Left ventricle myocardium inferior (tissue), 1 donor: ENCODE data around the gene ZNF100. TPM values are rescaled to one million over a fixed set of nuclear protein-coding genes. Genes with fewer than 3 reads are reported as not detected.
A peak's percentile ranks its signal among the peaks of the same experiment; 100 is the strongest.
"Not testable (repeated sequence)": the region's sequence is repeated elsewhere in the genome, so short reads cannot be mapped to it uniquely, and the experiment has no call there.

Experiments
- DNase-seq: peaks from one replicate; pipeline ENCODE4 v3.0.0-alpha.2; 2020
- H3K27ac ChIP-seq: fragments of 200-600 bp; replicated peaks from 2 replicates; pipeline ENCODE4 v1.8.0; 2021
- H3K27me3 ChIP-seq: fragments of 200-600 bp; 2 replicates; pipeline ENCODE4 v1.8.0; 2021; ENCODE audit warnings: low read depth
- H3K36me3 ChIP-seq: fragments of 200-600 bp; 2 replicates; pipeline ENCODE4 v1.8.0; 2021
- H3K4me1 ChIP-seq: fragments of 200-600 bp; 2 replicates; pipeline ENCODE4 v1.8.0; 2021
- H3K4me3 ChIP-seq: fragments of 200-600 bp; 2 replicates; pipeline ENCODE4 v1.8.0; 2021; ENCODE audit warnings: mild to moderate bottlenecking, moderate library complexity
- H3K9me3 ChIP-seq: fragments of 200-600 bp; replicated peaks from 2 replicates; pipeline ENCODE4 v1.8.0; 2021
- intact Hi-C: fragments of 100-400 bp; cut with micrococcal nuclease; formaldehyde crosslinking; loops from one replicate; pipeline ENCODE4 v1.11.0; 2022
- total RNA-seq: library from RNA; stranded (reverse); fragmentation: NEBNext Ultra II Directional; extraction: Animal tissue kit (Norgen Biotek cat#: 25700); gene quantifications from one replicate; pipeline ENCODE4 v1.2.1, GENCODE V29; 2021
- TF ChIP-seq, protein P1 (sequence below): fragments of 200-600 bp; IDR thresholded peaks from 2 replicates; pipeline ENCODE4 v1.8.0; 2021; ENCODE audit warnings: antibody characterized with exemption, mild to moderate bottlenecking, borderline replicate concordance
- donor health status: DM: no; HTN: yes; CAD: no; lungs with severe emphysema.

ZNF100 gene
- total RNA-seq, 1 donor from 2014 or later = 4.6 TPM

DNA sequence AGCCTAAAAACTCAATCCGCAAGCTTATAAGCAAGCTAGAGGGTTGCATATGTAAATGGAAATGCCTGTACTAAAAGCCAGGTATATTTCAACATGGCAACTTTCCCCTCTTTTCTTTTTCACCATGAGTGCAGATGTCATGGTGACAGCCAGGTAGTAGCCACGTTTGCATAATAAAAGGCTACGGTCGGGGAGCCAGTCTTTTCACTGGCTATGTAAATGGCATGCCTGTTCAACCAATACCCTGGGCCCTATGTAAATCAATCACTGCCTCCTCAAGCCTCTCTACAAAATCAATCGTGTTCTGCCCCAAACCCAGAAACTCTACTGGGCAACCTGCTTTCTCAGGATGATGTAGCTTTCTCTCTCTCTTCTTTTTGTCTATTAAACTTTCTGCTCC lies 87.4 kb downstream of the ZNF100 start:
- no peak for DNase-seq
- Histone ChIP-seq H3K9me3 (peaks cover 2% of the 10 kb centered on the region), H3K27me3 (peaks cover 29% of the 10 kb centered on the region), H3K36me3 (no peaks in the 10 kb centered on the region), H3K27ac (no peak overlapping the region), H3K4me3 (no peak overlapping the region), H3K4me1 (no peaks in the 10 kb centered on the region)
- TF ChIP-seq, protein P1, sequence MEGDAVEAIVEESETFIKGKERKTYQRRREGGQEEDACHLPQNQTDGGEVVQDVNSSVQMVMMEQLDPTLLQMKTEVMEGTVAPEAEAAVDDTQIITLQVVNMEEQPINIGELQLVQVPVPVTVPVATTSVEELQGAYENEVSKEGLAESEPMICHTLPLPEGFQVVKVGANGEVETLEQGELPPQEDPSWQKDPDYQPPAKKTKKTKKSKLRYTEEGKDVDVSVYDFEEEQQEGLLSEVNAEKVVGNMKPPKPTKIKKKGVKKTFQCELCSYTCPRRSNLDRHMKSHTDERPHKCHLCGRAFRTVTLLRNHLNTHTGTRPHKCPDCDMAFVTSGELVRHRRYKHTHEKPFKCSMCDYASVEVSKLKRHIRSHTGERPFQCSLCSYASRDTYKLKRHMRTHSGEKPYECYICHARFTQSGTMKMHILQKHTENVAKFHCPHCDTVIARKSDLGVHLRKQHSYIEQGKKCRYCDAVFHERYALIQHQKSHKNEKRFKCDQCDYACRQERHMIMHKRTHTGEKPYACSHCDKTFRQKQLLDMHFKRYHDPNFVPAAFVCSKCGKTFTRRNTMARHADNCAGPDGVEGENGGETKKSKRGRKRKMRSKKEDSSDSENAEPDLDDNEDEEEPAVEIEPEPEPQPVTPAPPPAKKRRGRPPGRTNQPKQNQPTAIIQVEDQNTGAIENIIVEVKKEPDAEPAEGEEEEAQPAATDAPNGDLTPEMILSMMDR = no peak
- intact Hi-C loops = no loop called here

DNA sequence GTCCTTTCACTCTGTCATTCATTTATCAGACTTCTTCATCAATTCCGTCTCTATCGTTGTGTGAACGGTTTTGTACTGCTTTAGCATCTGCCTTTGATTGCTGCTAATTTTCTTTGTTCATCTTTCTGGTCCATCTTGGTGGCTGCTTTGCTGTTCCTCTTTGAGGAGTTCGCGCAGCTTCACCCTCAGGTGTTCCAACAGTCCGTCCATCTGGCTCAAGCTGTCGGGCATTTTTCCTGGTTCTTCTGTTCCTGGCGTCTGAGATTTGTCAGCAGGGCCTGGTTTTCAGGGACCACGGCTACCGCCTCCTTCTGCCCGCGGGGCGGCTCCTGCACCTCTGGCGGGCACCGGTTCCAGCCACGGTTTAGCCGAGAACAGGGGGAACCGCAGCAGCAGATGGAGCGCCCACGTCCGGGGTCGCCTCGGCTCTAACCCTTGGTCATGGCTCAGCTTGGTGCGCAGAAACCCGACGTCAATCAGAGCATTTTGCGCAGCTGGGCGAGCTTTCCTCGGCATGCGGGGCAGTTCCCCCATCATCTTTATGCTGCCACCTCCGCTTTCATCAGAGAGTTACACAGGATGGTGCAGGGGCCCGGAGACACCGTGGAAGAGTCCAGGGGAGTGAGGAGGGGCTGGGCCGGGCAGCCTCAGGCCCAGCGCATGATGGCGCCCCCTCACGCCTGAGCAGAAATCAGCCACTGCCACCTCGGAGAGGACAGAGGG lies 89.5 kb downstream of the ZNF100 start:
- Histone ChIP-seq H3K4me3 (peak overlapping the region; percentile 56), H3K36me3 (no peaks in the 10 kb centered on the region), H3K27ac (peak overlapping the region; percentile 19), H3K9me3 (peaks cover 2% of the 10 kb centered on the region), H3K4me1 (no peaks in the 10 kb centered on the region), H3K27me3 (peaks cover 29% of the 10 kb centered on the region)
- TF ChIP-seq, protein P1 = peak; percentile 37
- intact Hi-C loops = no loop called here
- peak; percentile 25 for DNase-seq

DNA sequence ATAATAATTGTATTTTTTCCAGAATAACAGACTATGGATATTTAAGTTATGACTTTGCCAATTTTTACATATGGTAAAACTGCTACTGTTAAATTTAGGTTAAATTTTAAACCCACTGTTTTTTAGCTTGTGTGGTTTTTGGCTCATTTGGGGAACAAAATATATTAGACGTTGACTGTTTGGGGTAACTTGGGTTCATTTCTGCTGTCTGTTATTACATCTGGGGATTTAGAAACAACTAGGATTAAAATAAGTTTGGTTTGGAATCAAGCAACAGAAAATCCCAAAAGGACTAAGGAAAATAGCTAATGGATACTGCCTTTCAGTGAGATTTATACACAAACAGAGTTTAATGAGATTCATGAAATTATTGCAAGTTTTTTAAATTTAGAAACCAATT lies 92.9 kb downstream of the ZNF100 start:
- Histone ChIP-seq H3K36me3 (no peaks in the 10 kb centered on the region), H3K4me3 (no peak overlapping the region), H3K27me3 (peaks cover 14% of the 10 kb centered on the region), H3K9me3 (no peaks in the 10 kb centered on the region), H3K4me1 (no peaks in the 10 kb centered on the region), H3K27ac (peak overlapping the region; percentile 42)
- intact Hi-C loops = no loop called here
- DNase-seq = no peak
- TF ChIP-seq, protein P1 = no peak

DNA sequence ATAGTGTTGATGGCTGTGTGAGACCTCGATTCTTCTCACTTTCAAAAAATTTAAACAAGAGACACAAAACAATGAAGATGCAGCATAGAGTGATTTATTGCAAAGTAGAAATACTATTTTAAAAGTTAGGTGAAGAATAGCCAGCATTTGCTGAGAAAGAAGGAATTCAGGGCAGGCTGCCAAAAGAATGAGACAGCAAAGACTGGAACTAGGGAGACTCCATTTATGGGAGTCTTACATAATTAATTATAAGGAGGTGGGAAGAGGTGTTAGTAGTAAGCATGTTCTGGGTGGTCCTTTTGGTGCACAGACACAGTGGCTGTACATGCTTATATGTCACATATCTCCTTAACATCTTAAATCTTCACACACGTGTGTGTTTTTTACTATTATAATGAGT lies 93.9 kb downstream of the ZNF100 start:
- H3K4me3 ChIP-seq, H3K9me3 ChIP-seq, H3K27me3 ChIP-seq, DNase-seq, H3K4me1 ChIP-seq, H3K36me3 ChIP-seq, intact Hi-C loops: not testable (repeated sequence)
- peak overlapping the region; percentile 42 for H3K27ac ChIP-seq

Other genes starting within 250 kb of the ZNF100 start
- gene ZNF43, start 68.6 kb upstream of the ZNF100 start, total RNA-seq = 5.1 TPM
- 43.3 TPM for gene ZNF208, start 243.4 kb upstream of the ZNF100 start, total RNA-seq